ENCODE data around the gene PRR5L.
"Not testable (repeated sequence)": the region's sequence is repeated elsewhere in the genome, so short reads cannot be mapped to it uniquely, and the experiment has no call there.

Gene PRR5L

GRCh38 chr11:36306888-36307287 lies 10.8 kb downstream of the PRR5L start:
- H3K36me3 ChIP-seq (ENCODE audit: control insufficient read depth in 2 of 2, insufficient read depth in 2 of 2, low read length in 2 of 2), result no peaks in the 10 kb centered on the region

GRCh38 chr11:36308577-36308976 lies 12.5 kb downstream of the PRR5L start:
- Histone ChIP-seq H3K27me3 (ENCODE audit: control insufficient read depth in 1 of 2, insufficient read depth in 2 of 2, low read length in 2 of 2) (peaks cover 0 to 2% of the 10 kb centered on the region in 2 donors), H3K9me3 (ENCODE audit: control insufficient read depth in 2 of 2, low read length in 2 of 2) (no peaks in the 10 kb centered on the region), H3K27ac (ENCODE audit: low read length) (no peak overlapping the region), H3K9ac (ENCODE audit: low read length in 2 of 2) (no peak overlapping the region), H3K36me3 (ENCODE audit: control insufficient read depth in 2 of 2, insufficient read depth in 2 of 2, low read length in 2 of 2) (no peaks in the 10 kb centered on the region), H3K4me1 (ENCODE audit: control insufficient read depth, insufficient read depth, low read length) (no peaks in the 10 kb centered on the region), H3K4me3 (ENCODE audit: low read length in 2 of 2) (no peak overlapping the region)

More at GRCh38 chr11:36306888-36307287, 10.8 kb downstream of the PRR5L start:
- Histone ChIP-seq H3K27ac (ENCODE audit: low read length) (no peak overlapping the region), H3K27me3 (ENCODE audit: control insufficient read depth in 1 of 2, insufficient read depth in 2 of 2, low read length in 2 of 2) (no peaks in the 10 kb centered on the region), H3K4me3 (ENCODE audit: low read length in 2 of 2) (no peak overlapping the region), H3K9ac (ENCODE audit: low read length in 2 of 2) (no peak overlapping the region), H3K9me3 (ENCODE audit: control insufficient read depth in 2 of 2, low read length in 2 of 2) (no peaks in the 10 kb centered on the region), H3K4me1 (ENCODE audit: control insufficient read depth, insufficient read depth, low read length) (no peaks in the 10 kb centered on the region)

- Histone ChIP-seq H3K27ac (ENCODE audit: low read length) (no peak overlapping the region), H3K4me3 (ENCODE audit: low read length in 2 of 2) (no peak overlapping the region), H3K4me1 (ENCODE audit: control insufficient read depth, insufficient read depth, low read length) (no peaks in the 10 kb centered on the region), H3K9ac (ENCODE audit: low read length in 2 of 2) (no peak overlapping the region), H3K36me3 (ENCODE audit: control insufficient read depth in 2 of 2, insufficient read depth in 2 of 2, low read length in 2 of 2) (no peaks in the 10 kb centered on the region), H3K27me3 (ENCODE audit: control insufficient read depth in 1 of 2, insufficient read depth in 2 of 2, low read length in 2 of 2) (peaks cover 0 to 2% of the 10 kb centered on the region in 2 donors), H3K9me3 (ENCODE audit: control insufficient read depth in 2 of 2, low read length in 2 of 2) (no peaks in the 10 kb centered on the region)
These were observed 13.7 kb downstream of the PRR5L start for GRCh38 chr11:36309779-36310178.

- H3K36me3 ChIP-seq (ENCODE audit: control insufficient read depth in 2 of 2, insufficient read depth in 2 of 2, low read length in 2 of 2), result no peaks in the 10 kb centered on the region
- no peak overlapping the region for H3K27ac ChIP-seq (ENCODE audit: low read length)
- H3K27me3 ChIP-seq (ENCODE audit: control insufficient read depth in 1 of 2, insufficient read depth in 2 of 2, low read length in 2 of 2), result peaks cover 0 to 2% of the 10 kb centered on the region in 2 donors
- H3K4me1 ChIP-seq (ENCODE audit: control insufficient read depth, insufficient read depth, low read length), result no peaks in the 10 kb centered on the region
- H3K4me3 ChIP-seq (ENCODE audit: low read length in 2 of 2), result no peak overlapping the region
- no peak overlapping the region for H3K9ac ChIP-seq (ENCODE audit: low read length in 2 of 2)
- no peaks in the 10 kb centered on the region for H3K9me3 ChIP-seq (ENCODE audit: control insufficient read depth in 2 of 2, low read length in 2 of 2)
These were observed 16.0 kb downstream of the PRR5L start for GRCh38 chr11:36311926-36312595.

GRCh38 chr11:36312611-36313472 lies 16.8 kb downstream of the PRR5L start:
- no peak overlapping the region for H3K27ac ChIP-seq (ENCODE audit: low read length)
- H3K9ac ChIP-seq (ENCODE audit: low read length in 2 of 2), result no peak overlapping the region

GRCh38 chr11:36313750-36314433 lies 17.8 kb downstream of the PRR5L start:
- no peaks in the 10 kb centered on the region for H3K4me1 ChIP-seq (ENCODE audit: control insufficient read depth, insufficient read depth, low read length)
- no peaks in the 10 kb centered on the region for H3K9me3 ChIP-seq (ENCODE audit: control insufficient read depth in 2 of 2, low read length in 2 of 2)
- peaks cover 0 to 2% of the 10 kb centered on the region in 2 donors for H3K27me3 ChIP-seq (ENCODE audit: control insufficient read depth in 1 of 2, insufficient read depth in 2 of 2, low read length in 2 of 2)
- no peak overlapping the region for H3K4me3 ChIP-seq (ENCODE audit: low read length in 2 of 2)
- no peaks in the 10 kb centered on the region for H3K36me3 ChIP-seq (ENCODE audit: control insufficient read depth in 2 of 2, insufficient read depth in 2 of 2, low read length in 2 of 2)
- H3K27ac ChIP-seq (ENCODE audit: low read length), result no peak overlapping the region
- H3K9ac ChIP-seq (ENCODE audit: low read length in 2 of 2), result no peak overlapping the region

More at GRCh38 chr11:36312611-36313472, 16.8 kb downstream of the PRR5L start:
- H3K9me3 ChIP-seq (ENCODE audit: control insufficient read depth in 2 of 2, low read length in 2 of 2), result no peaks in the 10 kb centered on the region
- H3K4me1 ChIP-seq (ENCODE audit: control insufficient read depth, insufficient read depth, low read length), result no peaks in the 10 kb centered on the region
- no peak overlapping the region for H3K4me3 ChIP-seq (ENCODE audit: low read length in 2 of 2)
- H3K27me3 ChIP-seq (ENCODE audit: control insufficient read depth in 1 of 2, insufficient read depth in 2 of 2, low read length in 2 of 2), result peaks cover 0 to 2% of the 10 kb centered on the region in 2 donors
- no peaks in the 10 kb centered on the region for H3K36me3 ChIP-seq (ENCODE audit: control insufficient read depth in 2 of 2, insufficient read depth in 2 of 2, low read length in 2 of 2)

- Histone ChIP-seq H3K36me3 (ENCODE audit: control insufficient read depth in 2 of 2, insufficient read depth in 2 of 2, low read length in 2 of 2) (no peaks in the 10 kb centered on the region), H3K27me3 (ENCODE audit: control insufficient read depth in 1 of 2, insufficient read depth in 2 of 2, low read length in 2 of 2) (peaks cover 0 to 2% of the 10 kb centered on the region in 2 donors), H3K27ac (ENCODE audit: low read length) (no peak overlapping the region)
These were observed 18.3 kb downstream of the PRR5L start for GRCh38 chr11:36314434-36314767.

GRCh38 chr11:36316049-36316448 lies 20.0 kb downstream of the PRR5L start:
- Histone ChIP-seq H3K9me3 (ENCODE audit: control insufficient read depth in 2 of 2, low read length in 2 of 2) (no peaks in the 10 kb centered on the region), H3K4me3 (ENCODE audit: low read length in 2 of 2) (no peak overlapping the region), H3K27ac (ENCODE audit: low read length) (no peak overlapping the region), H3K4me1 (ENCODE audit: control insufficient read depth, insufficient read depth, low read length) (no peaks in the 10 kb centered on the region), H3K27me3 (ENCODE audit: control insufficient read depth in 1 of 2, insufficient read depth in 2 of 2, low read length in 2 of 2) (peaks cover 0 to 2% of the 10 kb centered on the region in 2 donors), H3K9ac (ENCODE audit: low read length in 2 of 2) (no peak overlapping the region), H3K36me3 (ENCODE audit: control insufficient read depth in 2 of 2, insufficient read depth in 2 of 2, low read length in 2 of 2) (no peaks in the 10 kb centered on the region)

More at GRCh38 chr11:36314434-36314767, 18.3 kb downstream of the PRR5L start:
- Histone ChIP-seq H3K4me1 (ENCODE audit: control insufficient read depth, insufficient read depth, low read length) (no peaks in the 10 kb centered on the region), H3K9ac (ENCODE audit: low read length in 2 of 2) (no peak overlapping the region), H3K4me3 (ENCODE audit: low read length in 2 of 2) (no peak overlapping the region), H3K9me3 (ENCODE audit: control insufficient read depth in 2 of 2, low read length in 2 of 2) (no peaks in the 10 kb centered on the region)

GRCh38 chr11:36317992-36318391 lies 21.9 kb downstream of the PRR5L start:
- Histone ChIP-seq H3K9me3 (ENCODE audit: control insufficient read depth in 2 of 2, low read length in 2 of 2) (no peaks in the 10 kb centered on the region), H3K27me3 (ENCODE audit: control insufficient read depth in 1 of 2, insufficient read depth in 2 of 2, low read length in 2 of 2) (no peaks in the 10 kb centered on the region), H3K4me3 (ENCODE audit: low read length in 2 of 2) (no peak overlapping the region), H3K9ac (ENCODE audit: low read length in 2 of 2) (no peak overlapping the region), H3K27ac (ENCODE audit: low read length) (no peak overlapping the region), H3K36me3 (ENCODE audit: control insufficient read depth in 2 of 2, insufficient read depth in 2 of 2, low read length in 2 of 2) (no peaks in the 10 kb centered on the region), H3K4me1 (ENCODE audit: control insufficient read depth, insufficient read depth, low read length) (no peaks in the 10 kb centered on the region)

GRCh38 chr11:36324956-36325355 lies 28.9 kb downstream of the PRR5L start:
- H3K27me3 ChIP-seq (ENCODE audit: control insufficient read depth in 1 of 2, insufficient read depth in 2 of 2, low read length in 2 of 2); H3K36me3 ChIP-seq (ENCODE audit: control insufficient read depth in 2 of 2, insufficient read depth in 2 of 2, low read length in 2 of 2); H3K4me3 ChIP-seq (ENCODE audit: low read length in 2 of 2); H3K9ac ChIP-seq (ENCODE audit: low read length in 2 of 2); H3K4me1 ChIP-seq (ENCODE audit: control insufficient read depth, insufficient read depth, low read length); H3K27ac ChIP-seq (ENCODE audit: low read length); H3K9me3 ChIP-seq (ENCODE audit: control insufficient read depth in 2 of 2, low read length in 2 of 2): not testable (repeated sequence)
